H9 (cell line): ENCODE data around the gene DIP2C. TPM values are rescaled to one million over a fixed set of nuclear protein-coding genes. Genes with fewer than 3 reads are reported as not detected.

Experiments used
- DNase-seq: peaks from one replicate; pipeline ENCODE4 v3.0.0-alpha.2; 2017
- H2AFZ ChIP-seq: one replicate; pipeline ENCODE4 v1.6.1; 2013; ENCODE audit warnings: mild to moderate bottlenecking, low read length, control low read depth, moderate library complexity
- H2AK5ac ChIP-seq: 2 replicates; pipeline ENCODE4 v1.6.1; 2013; ENCODE audit warnings: low read length, control low read depth, mixed read lengths; ENCODE audit not compliant: insufficient read length
- H2BK120ac ChIP-seq: one replicate; pipeline ENCODE4 v1.6.1; 2013; ENCODE audit warnings: low read depth, mild to moderate bottlenecking, low read length, control low read depth, inconsistent platforms; ENCODE audit not compliant: poor library complexity, severe bottlenecking
- H2BK12ac ChIP-seq: 2 replicates; pipeline ENCODE4 v1.6.1; 2013; ENCODE audit warnings: low read length, control low read depth, mixed read lengths, low read depth; ENCODE audit not compliant: insufficient read length
- H2BK15ac ChIP-seq: 2 replicates; pipeline ENCODE4 v1.6.1; 2013; ENCODE audit warnings: low read depth, low read length, control low read depth
- H2BK20ac ChIP-seq: one replicate; pipeline ENCODE4 v1.6.1; 2013; ENCODE audit warnings: low read depth, mild to moderate bottlenecking, low read length, control low read depth, inconsistent platforms; ENCODE audit not compliant: poor library complexity, severe bottlenecking
- H2BK5ac ChIP-seq: 2 replicates; pipeline ENCODE4 v1.6.1; 2013; ENCODE audit warnings: low read length, control low read depth, mixed read lengths; ENCODE audit not compliant: insufficient read length
- H3K14ac ChIP-seq: 2 replicates; pipeline ENCODE4 v1.6.1; 2013; ENCODE audit warnings: low read length, control low read depth; ENCODE audit not compliant: insufficient read depth
- H3K18ac ChIP-seq: 2 replicates; pipeline ENCODE4 v1.6.1; 2013; ENCODE audit warnings: low read depth, mild to moderate bottlenecking, mixed read lengths, low read length, control low read depth; ENCODE audit not compliant: insufficient read length
- H3K23ac ChIP-seq: 2 replicates; pipeline ENCODE4 v1.6.1; 2013; ENCODE audit warnings: low read length, control low read depth, mixed read lengths, low read depth; ENCODE audit not compliant: insufficient read length
- H3K23me2 ChIP-seq: 2 replicates; pipeline ENCODE4 v1.6.1; 2013; ENCODE audit warnings: low read depth, mild to moderate bottlenecking, mixed read lengths, low read length, control low read depth; ENCODE audit not compliant: insufficient read length, poor library complexity, severe bottlenecking
- H3K27ac ChIP-seq: 2 replicates; pipeline ENCODE4 v1.5.1; 2013; ENCODE audit warnings: low read length, control low read depth, mixed read lengths, low read depth; ENCODE audit not compliant: insufficient read length
- H3K27me3 ChIP-seq: 2 replicates; pipeline ENCODE4 v1.6.1; 2013; ENCODE audit warnings: low read length, control low read depth, inconsistent platforms; ENCODE audit not compliant: insufficient read depth
- H3K4ac ChIP-seq: 2 replicates; pipeline ENCODE4 v1.6.1; 2013; ENCODE audit warnings: low read depth, mild to moderate bottlenecking, control low read depth, inconsistent platforms, low read length, moderate library complexity
- H3K4me1 ChIP-seq: 2 replicates; pipeline ENCODE4 v1.6.1; 2013; ENCODE audit warnings: low read length, control low read depth, inconsistent platforms; ENCODE audit not compliant: insufficient read depth
- H3K4me2 ChIP-seq: 2 replicates; pipeline ENCODE4 v1.6.1; 2013; ENCODE audit warnings: low read length, control low read depth, mixed read lengths; ENCODE audit not compliant: insufficient read length, insufficient read depth
- H3K56ac ChIP-seq: 2 replicates; pipeline ENCODE4 v1.6.1; 2013; ENCODE audit warnings: low read depth, mild to moderate bottlenecking, mixed read lengths, low read length, control low read depth; ENCODE audit not compliant: insufficient read length
- H3K79me1 ChIP-seq: 2 replicates; pipeline ENCODE4 v1.6.1; 2013; ENCODE audit warnings: low read depth, mild to moderate bottlenecking, moderate library complexity, low read length, control low read depth, inconsistent platforms; ENCODE audit not compliant: insufficient read depth, poor library complexity, severe bottlenecking
- H3K79me2 ChIP-seq: 2 replicates; pipeline ENCODE4 v1.6.1; 2013; ENCODE audit warnings: low read length, control low read depth, inconsistent platforms; ENCODE audit not compliant: insufficient read depth
- H3K9ac ChIP-seq: 2 replicates; pipeline ENCODE4 v1.6.1; 2013; ENCODE audit warnings: low read length, control low read depth, mixed read lengths; ENCODE audit not compliant: insufficient read length; ENCODE audit errors: extremely low read depth
- H3K9me3 ChIP-seq: one replicate; pipeline ENCODE4 v1.6.1; 2013; ENCODE audit warnings: low read depth, low read length, inconsistent platforms; ENCODE audit not compliant: control insufficient read depth
- H3T11ph ChIP-seq: one replicate; pipeline ENCODE4 v1.6.1; 2013; ENCODE audit warnings: mild to moderate bottlenecking, low read length, control low read depth, inconsistent platforms
- H4K20me1 ChIP-seq: one replicate; pipeline ENCODE4 v1.6.1; 2013; ENCODE audit not compliant: control insufficient read depth, insufficient read length, insufficient read depth
- H4K5ac ChIP-seq: 2 replicates; pipeline ENCODE4 v1.6.1; 2013; ENCODE audit warnings: low read depth, mild to moderate bottlenecking, mixed read lengths, low read length, control low read depth; ENCODE audit not compliant: insufficient read length
- H4K8ac ChIP-seq: replicated peaks from 2 replicates; pipeline ENCODE4 v1.6.1; 2013; ENCODE audit warnings: low read length, control low read depth, mixed read lengths, low read depth; ENCODE audit not compliant: insufficient read length
- H4K91ac ChIP-seq: 2 replicates; pipeline ENCODE4 v1.6.1; 2013; ENCODE audit warnings: low read depth, mild to moderate bottlenecking, moderate library complexity, mixed read lengths, low read length, control low read depth; ENCODE audit not compliant: insufficient read length
- H3K27ac Mint-ChIP-seq, 3 experiments: 2 replicates in 2 of 3; 3 replicates in 1 of 3; pipeline ENCODE4 v1.8.0; 2020 to 2021; ENCODE audit warnings: mixed read lengths in 3 of 3, mild to moderate bottlenecking in 1 of 3, moderate library complexity in 1 of 3
- H3K27me3 Mint-ChIP-seq: 2 replicates; pipeline ENCODE4 v1.8.0; 2021; ENCODE audit warnings: low read depth, mild to moderate bottlenecking, moderate library complexity, mixed read lengths
- H3K36me3 Mint-ChIP-seq, 3 experiments: 2 replicates in 2 of 3; 3 replicates in 1 of 3; pipeline ENCODE4 v1.8.0; 2020 to 2021; ENCODE audit warnings: low read depth in 3 of 3, mixed read lengths in 3 of 3; ENCODE audit not compliant: insufficient read depth in 1 of 3
- H3K4me1 Mint-ChIP-seq, 2 experiments: 2 replicates each; pipeline ENCODE4 v1.8.0; 2020; ENCODE audit warnings: mixed read lengths in 2 of 2
- H3K4me3 Mint-ChIP-seq, 2 experiments: 2 replicates in 1 of 2; 3 replicates in 1 of 2; pipeline ENCODE4 v1.8.0; 2020 to 2021; ENCODE audit warnings: mild to moderate bottlenecking in 2 of 2, mixed read lengths in 2 of 2, moderate library complexity in 1 of 2
- H3K9me3 Mint-ChIP-seq, 2 experiments: 2 replicates in 1 of 2; 3 replicates in 1 of 2; pipeline ENCODE4 v1.8.0; 2020; ENCODE audit warnings: mild to moderate bottlenecking in 2 of 2, mixed read lengths in 2 of 2, moderate library complexity in 1 of 2
- CTCF ChIP-seq: fragments of 200-600 bp; sonication (generic); conservative IDR thresholded peaks from 3 replicates; pipeline ENCODE4 v1.8.0; 2021; ENCODE audit warnings: antibody characterized with exemption, mild to moderate bottlenecking
- WGBS: extraction: QIAGEN DNeasy Blood & Tissue Kit; methylation state at CpG from one replicate; pipeline ENCODE4 v1.1.7; 2013; ENCODE audit warnings: missing lambda C conversion rate, low lambda C conversion rate, mixed read lengths; ENCODE audit not compliant: insufficient read length; ENCODE audit errors: extremely low coverage; 5-methylcytosine and 5-hydroxymethylcytosine counted together
- total RNA-seq: library from RNA; stranded (reverse); gene quantifications from 2 replicates; pipeline ENCODE4 v1.2.1, GENCODE V29; 2021

The DIP2C gene
- total RNA-seq, 1 experiment from 2014 or later, result 7.9 TPM

DNA sequence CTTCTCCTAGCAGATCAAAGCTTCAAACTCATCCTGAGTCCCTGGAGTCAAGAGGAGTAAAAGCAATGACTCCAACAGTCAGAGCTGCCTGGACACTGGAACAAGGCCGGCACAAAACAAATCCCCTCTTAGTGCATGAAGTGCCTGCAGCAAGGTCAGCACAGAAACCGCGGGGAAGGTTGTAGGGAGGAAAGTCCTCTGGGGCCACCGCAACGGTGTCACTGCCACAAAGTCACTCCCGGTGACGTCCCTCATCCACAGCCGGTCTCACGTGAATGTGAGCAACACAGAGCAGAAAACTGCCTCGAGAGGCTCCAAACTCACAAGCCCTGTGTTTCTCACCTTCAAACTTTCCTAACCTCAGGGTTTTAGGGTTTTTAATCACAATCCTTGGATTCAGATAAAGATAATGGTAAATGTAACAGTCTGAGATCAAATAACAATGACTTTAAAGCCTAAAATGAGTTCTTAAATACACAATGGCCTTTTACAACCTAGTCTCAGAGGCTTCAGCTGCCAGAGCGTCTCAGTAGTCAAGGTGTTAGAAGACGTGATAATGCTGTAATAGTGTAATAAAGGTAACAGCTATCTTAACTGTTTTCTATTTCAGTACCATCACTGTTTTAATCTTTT lies 279.9 kb downstream of the DIP2C start:
- H3K4me2 ChIP-seq, result no peak overlapping the region
- H3K79me2 ChIP-seq, result no peaks in the 10 kb centered on the region
- H2BK12ac ChIP-seq, result no peak overlapping the region
- H2BK120ac ChIP-seq, result no peak overlapping the region
- no peaks in the 10 kb centered on the region for H4K20me1 ChIP-seq
- no peaks in the 10 kb centered on the region for H3K9me3 ChIP-seq
- H2BK5ac ChIP-seq, result no peak overlapping the region
- Mint-ChIP-seq H3K27ac (no peak overlapping the region), H3K9me3 (no peaks in the 10 kb centered on the region), H3K4me1 (peaks cover 0 to 6% of the 10 kb centered on the region in 2 experiments; a peak in 1 of 4 replicates), H3K4me3 (no peak overlapping the region), H3K36me3 (peaks cover 6 to 15% (median 6%) of the 10 kb centered on the region in 3 experiments; a peak in 6 of 7 replicates), H3K27me3 (no peaks in the 10 kb centered on the region)
- H3K23me2 ChIP-seq, result no peaks in the 10 kb centered on the region
- no peaks in the 10 kb centered on the region for H3K4me1 ChIP-seq
- H4K8ac ChIP-seq, result no peak overlapping the region
- no peak overlapping the region for H3K56ac ChIP-seq
- H3T11ph ChIP-seq, result no peak overlapping the region
- H3K79me1 ChIP-seq, result no peaks in the 10 kb centered on the region
- no peak overlapping the region for H3K4ac ChIP-seq
- TF ChIP-seq CTCF, result no peak
- H3K9ac ChIP-seq, result no peak overlapping the region
- no peak overlapping the region for H3K23ac ChIP-seq
- H3K14ac ChIP-seq, result no peak overlapping the region
- no peak overlapping the region for H3K18ac ChIP-seq
- no peak overlapping the region for H4K5ac ChIP-seq
- H2BK15ac ChIP-seq, result no peak overlapping the region
- H2AK5ac ChIP-seq, result no peak overlapping the region
- DNase-seq, result no peak
- no peak overlapping the region for H2AFZ ChIP-seq
- no CpG with 5 or more reads among the region's 12 CpGs for WGBS
- H4K91ac ChIP-seq, result no peak overlapping the region
- H3K27ac ChIP-seq, result no peak overlapping the region
- no peaks in the 10 kb centered on the region for H3K27me3 ChIP-seq
- H2BK20ac ChIP-seq, result no peak overlapping the region
